Measurements from ENCODE around the gene MRNIP. TPM values are rescaled to one million over a fixed set of nuclear protein-coding genes. Genes with fewer than 3 reads are reported as not detected.
"Not testable (repeated sequence)": the region's sequence is repeated elsewhere in the genome, so short reads cannot be mapped to it uniquely, and the experiment has no call there.

Gene MRNIP
- total RNA-seq, 1 experiment from 2014 or later: 31.1 TPM

DNA sequence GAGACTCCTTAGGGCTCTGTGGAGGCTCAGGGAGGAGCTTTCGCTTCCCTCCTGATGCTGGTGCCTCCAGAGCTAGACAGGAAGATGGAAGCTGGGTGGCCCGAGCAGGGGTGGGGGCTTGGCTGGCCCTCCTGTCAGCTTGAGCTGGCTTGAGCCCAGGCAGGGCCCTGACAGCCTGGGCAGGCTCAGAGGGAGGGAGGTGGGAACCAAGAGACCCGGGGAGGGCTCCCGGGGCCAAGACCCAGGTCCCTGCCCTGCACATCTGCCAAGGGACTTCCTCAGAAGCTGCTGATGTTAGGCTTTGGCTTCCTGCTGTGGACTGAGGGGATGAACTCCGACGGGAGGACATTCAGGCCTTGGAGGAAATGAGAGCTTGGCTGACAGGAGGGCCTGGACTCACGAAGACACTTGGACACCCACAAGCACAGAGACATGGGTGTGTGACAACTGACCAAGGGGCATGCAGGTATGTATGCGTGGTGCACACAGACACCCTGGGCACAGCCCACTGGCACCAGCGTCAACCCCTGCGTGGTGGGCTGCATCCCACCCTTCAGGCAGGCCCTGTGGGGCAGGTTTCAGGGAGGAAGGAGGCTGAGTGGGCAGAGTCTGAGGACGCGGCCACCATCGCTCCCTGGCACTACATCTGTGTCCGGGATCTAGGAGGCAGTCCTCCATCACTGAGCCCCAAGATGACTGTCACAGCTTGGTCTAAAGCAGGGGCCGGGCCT is 66.6 kb downstream of the MRNIP start:
- WGBS (ENCODE audit: extremely low coverage, insufficient read length, low lambda C conversion rate): no CpG with 5 or more reads among the region's 15 CpGs
- no peaks in the 10 kb centered on the region for H3K9me3 ChIP-seq (ENCODE audit: control insufficient read depth, low read depth, low read length)

DNA sequence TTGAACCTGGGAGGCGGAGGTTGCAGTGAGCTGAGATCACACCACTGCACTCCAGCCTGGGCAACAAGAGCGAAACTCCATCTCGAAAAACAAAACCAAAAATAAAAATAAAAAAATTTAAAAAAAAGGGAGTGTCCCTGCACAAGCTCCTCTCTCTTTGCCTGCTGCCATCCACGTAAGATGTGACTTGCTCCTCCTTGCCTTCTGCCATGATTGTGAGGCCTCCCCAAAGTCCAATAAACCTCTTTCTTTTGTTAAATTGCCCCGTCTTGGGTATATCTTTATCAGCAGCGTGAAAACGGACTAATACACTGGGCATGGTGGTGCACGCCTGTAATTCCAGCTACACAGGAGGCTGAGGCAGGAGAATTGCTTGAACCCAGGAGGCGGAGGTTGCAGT is 69.3 kb downstream of the MRNIP start:
- not testable (repeated sequence) for H2BK5ac ChIP-seq (ENCODE audit: insufficient read length, low read length); H2BK15ac ChIP-seq (ENCODE audit: low read depth, low read length); H2BK120ac ChIP-seq (ENCODE audit: low read depth, low read length, poor library complexity, severe bottlenecking); H4K91ac ChIP-seq (ENCODE audit: insufficient read length, low read depth, low read length); H2AFZ ChIP-seq (ENCODE audit: low read length); H3T11ph ChIP-seq (ENCODE audit: low read length); H3K4me3 Mint-ChIP-seq; H4K5ac ChIP-seq (ENCODE audit: insufficient read length, low read depth, low read length); DNase-seq; H3K23me2 ChIP-seq (ENCODE audit: insufficient read length, low read depth, low read length, poor library complexity, severe bottlenecking); H3K9me3 ChIP-seq (ENCODE audit: control insufficient read depth, low read depth, low read length); H3K18ac ChIP-seq (ENCODE audit: insufficient read length, low read depth, low read length); H3K4me2 ChIP-seq (ENCODE audit: insufficient read depth, insufficient read length, low read length); H3K23ac ChIP-seq (ENCODE audit: insufficient read length, low read depth, low read length); H3K4ac ChIP-seq (ENCODE audit: low read depth, low read length); H3K79me1 ChIP-seq (ENCODE audit: insufficient read depth, low read depth, low read length, poor library complexity, severe bottlenecking); H3K14ac ChIP-seq (ENCODE audit: insufficient read depth, low read length); H3K27ac Mint-ChIP-seq; H2BK12ac ChIP-seq (ENCODE audit: insufficient read length, low read depth, low read length); H4K20me1 ChIP-seq (ENCODE audit: control insufficient read depth, insufficient read depth, insufficient read length); H2AK5ac ChIP-seq (ENCODE audit: insufficient read length, low read length); H3K27me3 ChIP-seq (ENCODE audit: insufficient read depth, low read length); H3K9me3 Mint-ChIP-seq; H3K4me1 ChIP-seq (ENCODE audit: insufficient read depth, low read length); H3K27me3 Mint-ChIP-seq (ENCODE audit: low read depth); H3K27ac ChIP-seq (ENCODE audit: insufficient read length, low read depth, low read length); H3K9ac ChIP-seq (ENCODE audit: extremely low read depth, insufficient read length, low read length); H2BK20ac ChIP-seq (ENCODE audit: low read depth, low read length, poor library complexity, severe bottlenecking); H3K79me2 ChIP-seq (ENCODE audit: insufficient read depth, low read length); H3K36me3 Mint-ChIP-seq (ENCODE audit: insufficient read depth in 1 of 3, low read depth in 3 of 3); H4K8ac ChIP-seq (replicated peaks; ENCODE audit: insufficient read length, low read depth, low read length); H3K56ac ChIP-seq (ENCODE audit: insufficient read length, low read depth, low read length)
- WGBS (ENCODE audit: extremely low coverage, insufficient read length, low lambda C conversion rate): no CpG with 5 or more reads among the region's 9 CpGs
- H3K4me1 Mint-ChIP-seq: peaks cover 7 to 10% of the 10 kb centered on the region in 2 experiments

More for the DNA sequence above, 66.6 kb downstream of the MRNIP start:
- H3K27me3 Mint-ChIP-seq (ENCODE audit: low read depth): peaks cover 7% of the 10 kb centered on the region
- Histone ChIP-seq H2AK5ac (ENCODE audit: insufficient read length, low read length) (no peak overlapping the region), H3K4ac (ENCODE audit: low read depth, low read length) (no peak overlapping the region), H3K9ac (ENCODE audit: extremely low read depth, insufficient read length, low read length) (no peak overlapping the region), H2BK120ac (ENCODE audit: low read depth, low read length, poor library complexity, severe bottlenecking) (no peak overlapping the region), H3K79me2 (ENCODE audit: insufficient read depth, low read length) (no peaks in the 10 kb centered on the region), H3K79me1 (ENCODE audit: insufficient read depth, low read depth, low read length, poor library complexity, severe bottlenecking) (no peaks in the 10 kb centered on the region), H4K20me1 (ENCODE audit: control insufficient read depth, insufficient read depth, insufficient read length) (no peaks in the 10 kb centered on the region), H3K23me2 (ENCODE audit: insufficient read length, low read depth, low read length, poor library complexity, severe bottlenecking) (peaks cover 3% of the 10 kb centered on the region), H3K14ac (ENCODE audit: insufficient read depth, low read length) (no peak overlapping the region), H3K4me1 (ENCODE audit: insufficient read depth, low read length) (no peaks in the 10 kb centered on the region), H4K5ac (ENCODE audit: insufficient read length, low read depth, low read length) (no peak overlapping the region), H2BK15ac (ENCODE audit: low read depth, low read length) (no peak overlapping the region), H3K4me2 (ENCODE audit: insufficient read depth, insufficient read length, low read length) (no peak overlapping the region), H4K8ac (replicated peaks; ENCODE audit: insufficient read length, low read depth, low read length) (no peak overlapping the region), H3K27me3 (ENCODE audit: insufficient read depth, low read length) (no peaks in the 10 kb centered on the region), H3K56ac (ENCODE audit: insufficient read length, low read depth, low read length) (no peak overlapping the region), H3K23ac (ENCODE audit: insufficient read length, low read depth, low read length) (no peak overlapping the region), H2BK20ac (ENCODE audit: low read depth, low read length, poor library complexity, severe bottlenecking) (no peak overlapping the region), H3K18ac (ENCODE audit: insufficient read length, low read depth, low read length) (no peak overlapping the region), H4K91ac (ENCODE audit: insufficient read length, low read depth, low read length) (no peak overlapping the region), H2BK12ac (ENCODE audit: insufficient read length, low read depth, low read length) (no peak overlapping the region), H2AFZ (ENCODE audit: low read length) (no peak overlapping the region), H3K27ac (ENCODE audit: insufficient read length, low read depth, low read length) (no peak overlapping the region), H2BK5ac (ENCODE audit: insufficient read length, low read length) (no peak overlapping the region), H3T11ph (ENCODE audit: low read length) (no peak overlapping the region)
- DNase-seq: no peak
- peaks cover 5 to 8% (median 8%) of the 10 kb centered on the region in 3 experiments; a peak in 6 of 7 replicates for H3K36me3 Mint-ChIP-seq (ENCODE audit: insufficient read depth in 1 of 3, low read depth in 3 of 3)
- peaks cover 3 to 4% of the 10 kb centered on the region in 2 experiments for H3K9me3 Mint-ChIP-seq
- H3K27ac Mint-ChIP-seq: peak overlapping the region in 1 of 3 experiments; percentile 40; a peak in 1 of 7 replicates
- TF ChIP-seq, protein P1, sequence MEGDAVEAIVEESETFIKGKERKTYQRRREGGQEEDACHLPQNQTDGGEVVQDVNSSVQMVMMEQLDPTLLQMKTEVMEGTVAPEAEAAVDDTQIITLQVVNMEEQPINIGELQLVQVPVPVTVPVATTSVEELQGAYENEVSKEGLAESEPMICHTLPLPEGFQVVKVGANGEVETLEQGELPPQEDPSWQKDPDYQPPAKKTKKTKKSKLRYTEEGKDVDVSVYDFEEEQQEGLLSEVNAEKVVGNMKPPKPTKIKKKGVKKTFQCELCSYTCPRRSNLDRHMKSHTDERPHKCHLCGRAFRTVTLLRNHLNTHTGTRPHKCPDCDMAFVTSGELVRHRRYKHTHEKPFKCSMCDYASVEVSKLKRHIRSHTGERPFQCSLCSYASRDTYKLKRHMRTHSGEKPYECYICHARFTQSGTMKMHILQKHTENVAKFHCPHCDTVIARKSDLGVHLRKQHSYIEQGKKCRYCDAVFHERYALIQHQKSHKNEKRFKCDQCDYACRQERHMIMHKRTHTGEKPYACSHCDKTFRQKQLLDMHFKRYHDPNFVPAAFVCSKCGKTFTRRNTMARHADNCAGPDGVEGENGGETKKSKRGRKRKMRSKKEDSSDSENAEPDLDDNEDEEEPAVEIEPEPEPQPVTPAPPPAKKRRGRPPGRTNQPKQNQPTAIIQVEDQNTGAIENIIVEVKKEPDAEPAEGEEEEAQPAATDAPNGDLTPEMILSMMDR (conservative IDR thresholded peaks at IDR 0.05): no peak
- H3K4me1 Mint-ChIP-seq: peaks cover 17 to 18% of the 10 kb centered on the region in 2 experiments
- no peak overlapping the region for H3K4me3 Mint-ChIP-seq

Data from H9 (cell line).